ENCODE data around the gene NUMBL.
"Not testable (repeated sequence)": the region's sequence is repeated elsewhere in the genome, so short reads cannot be mapped to it uniquely, and the experiment has no call there.

NUMBL gene

GRCh38 chr19:40625406-40626120, 64.9 kb downstream of the NUMBL start:
- DNase-seq, result no peak

DNA sequence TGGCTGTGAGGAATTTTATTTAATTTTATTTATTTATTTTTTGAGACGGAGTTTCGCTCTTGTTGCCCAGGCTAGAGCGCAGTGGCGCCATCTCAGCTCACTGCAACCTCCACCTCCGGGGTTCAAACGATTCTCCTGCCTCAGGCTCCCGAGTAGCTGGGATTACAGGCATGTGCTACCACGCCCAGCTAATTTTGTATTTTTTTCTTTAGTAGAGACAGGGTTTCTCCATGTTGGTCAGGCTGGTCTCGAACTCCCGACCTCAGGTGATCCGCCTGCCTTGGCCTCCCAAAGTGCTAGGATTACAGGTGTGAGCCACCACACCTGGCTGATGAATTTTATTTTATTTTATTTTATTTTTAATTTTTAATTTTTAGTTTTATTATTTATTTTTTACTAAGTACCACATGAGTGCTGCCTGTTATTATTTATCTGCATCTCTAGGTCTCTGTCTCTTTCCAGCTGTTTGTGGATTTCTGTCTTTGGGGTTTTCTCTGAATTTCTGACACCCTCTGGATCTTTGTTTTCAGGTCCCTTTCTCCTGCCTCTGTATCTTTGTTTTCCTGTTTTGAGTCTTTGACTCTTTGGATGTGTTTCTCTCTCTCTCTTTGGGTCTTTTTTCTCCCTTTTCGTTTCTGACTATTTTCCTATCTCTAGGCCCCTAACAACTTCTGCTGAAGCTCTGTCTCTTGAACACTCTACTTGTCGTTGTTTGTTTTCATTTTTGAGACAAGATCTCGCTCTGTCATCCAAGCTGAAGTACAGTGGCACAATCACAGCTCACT, 65.9 kb downstream of the NUMBL start:
- DNase-seq, result not testable (repeated sequence)

GRCh38 chr19:40623403-40624251, 66.8 kb downstream of the NUMBL start:
- no peak for DNase-seq

- no peak for DNase-seq
These were observed 67.7 kb downstream of the NUMBL start for GRCh38 chr19:40622773-40623075.

GRCh38 chr19:40621966-40622772, 68.3 kb downstream of the NUMBL start:
- DNase-seq, result no peak

- no peak for DNase-seq
These were observed 69.2 kb downstream of the NUMBL start for GRCh38 chr19:40621283-40621682.

GRCh38 chr19:40620161-40620485, 70.3 kb downstream of the NUMBL start:
- DNase-seq, result no peak

GRCh38 chr19:40619333-40620160, 70.9 kb downstream of the NUMBL start:
- no peak for DNase-seq

- DNase-seq, result no peak
These were observed 72.5 kb downstream of the NUMBL start for GRCh38 chr19:40617961-40618360.

DNA sequence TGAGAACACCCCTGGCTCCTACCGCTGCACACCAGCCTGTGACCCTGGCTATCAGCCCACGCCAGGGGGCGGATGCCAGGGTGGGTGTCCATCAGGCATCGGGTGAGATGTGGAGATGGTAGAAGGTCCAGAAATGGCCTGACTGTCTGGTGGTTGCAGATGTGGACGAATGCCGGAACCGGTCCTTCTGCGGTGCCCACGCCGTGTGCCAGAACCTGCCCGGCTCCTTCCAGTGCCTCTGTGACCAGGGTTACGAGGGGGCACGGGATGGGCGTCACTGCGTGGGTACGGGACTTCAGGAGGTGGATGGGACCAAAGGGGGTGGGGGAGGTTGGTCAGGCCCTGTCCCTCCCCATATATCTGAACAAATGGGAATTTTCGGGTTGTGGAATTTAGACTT, 73.5 kb downstream of the NUMBL start:
- no peak for DNase-seq

- DNase-seq, result no peak
These were observed 74.3 kb downstream of the NUMBL start for GRCh38 chr19:40616178-40616577.

Measured in RPMI8226 (cell line).